Posterior vena cava (tissue), 2 donors: Measurements from ENCODE around the gene PTPRCAP. TPM values are rescaled to one million over a fixed set of nuclear protein-coding genes. Genes with fewer than 3 reads are reported as not detected.

ENCODE experiments used
- DNase-seq: peaks from one replicate; pipeline ENCODE4 v3.0.0-alpha.2; 2020; ENCODE audit warnings: low spot score
- intact Hi-C, 2 donors: fragments of 100-400 bp; cut with DNase I; formaldehyde crosslinking; loops; one replicate each; pipeline versions ENCODE4 v1.14.1 to v1.14.2; 2022 to 2023
- total RNA-seq, 2 donors: library from RNA; stranded (reverse); fragmentation: NEBNext Ultra II Directional; extraction: Animal tissue kit (Norgen Biotek cat#: 25700); gene quantifications; one replicate each; pipeline ENCODE4 v1.2.1, GENCODE V29; 2021
- donor health status: DM: yes; HTN: yes; CAD: no.
- donor health status: DM: yes; HTN: yes; CAD: no.

The PTPRCAP gene
- total RNA-seq, 2 donors from 2014 or later, result 2.5 TPM

- intact Hi-C loops, result no loop called here
- no peak for DNase-seq
These were observed 10.7 kb upstream of the PTPRCAP start for GRCh38 chr11:67448220-67448609.

DNA sequence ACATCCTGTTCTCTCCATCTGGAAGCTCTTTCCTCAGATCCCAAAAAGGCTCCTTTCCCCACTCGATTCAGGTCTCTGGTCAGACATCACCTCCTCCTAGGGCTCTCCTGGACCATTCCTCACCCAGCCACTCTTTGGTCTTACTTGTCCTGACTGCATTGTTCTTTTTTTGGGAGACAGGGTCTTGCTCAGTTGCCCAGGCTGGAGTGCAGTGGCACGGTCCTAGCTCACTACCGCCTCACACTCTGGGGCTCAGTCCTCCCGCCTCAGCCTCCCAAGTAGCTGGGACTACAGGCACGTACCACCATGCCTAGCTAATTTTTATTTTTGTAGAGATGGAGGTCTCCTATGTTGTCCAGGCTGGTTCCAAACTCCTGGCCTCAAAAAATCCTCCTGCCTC lies 8.0 kb upstream of the PTPRCAP start:
- intact Hi-C loops, result no loop called here
- no peak for DNase-seq

DNA sequence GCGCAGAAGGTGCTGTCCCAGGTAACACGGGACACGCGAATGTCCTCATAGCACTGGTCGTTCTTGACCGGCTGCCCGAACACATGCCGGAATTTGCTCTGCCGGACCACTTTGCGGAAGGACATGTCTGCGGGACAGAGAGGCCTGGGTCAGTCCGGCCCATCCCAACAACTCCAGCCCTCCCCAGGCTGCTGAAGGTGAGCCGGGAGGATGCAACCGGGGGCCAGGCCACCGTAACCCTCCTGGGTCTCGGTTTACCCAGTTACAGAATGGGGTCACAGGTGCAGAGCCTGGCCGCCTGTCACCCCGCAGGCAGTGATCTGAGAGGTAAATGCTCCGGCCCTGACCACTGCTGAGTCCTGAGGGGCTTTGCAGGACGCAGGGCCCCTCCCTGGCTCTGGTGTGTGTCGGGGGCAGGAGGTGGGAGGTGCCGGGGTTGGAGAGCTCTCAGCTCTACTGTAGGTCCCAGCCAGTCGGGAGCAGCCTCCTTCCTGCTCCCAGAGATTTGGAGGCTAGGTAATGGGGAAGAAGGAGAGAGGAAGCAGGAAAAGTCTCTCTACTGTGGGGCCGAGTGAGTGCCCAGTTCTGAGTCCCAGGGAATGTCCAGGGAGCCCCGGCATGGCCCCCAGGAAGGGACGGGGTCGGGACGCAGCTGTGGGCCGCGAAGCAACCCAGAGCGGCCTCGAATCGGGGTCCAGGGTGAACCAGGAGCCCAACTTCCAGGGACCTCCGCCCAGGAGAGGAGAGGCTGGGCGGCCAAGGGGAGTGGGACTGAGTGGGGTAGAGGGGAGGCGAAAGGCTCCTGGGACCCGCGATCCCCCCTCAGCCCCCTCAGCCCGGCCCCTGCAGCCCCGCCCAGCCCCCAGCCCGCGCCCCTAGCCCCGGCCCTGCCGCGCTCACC lies 5.3 kb upstream of the PTPRCAP start:
- no peak for DNase-seq
- intact Hi-C loops, result no loop called here

GRCh38 chr11:67441731-67442351 lies 4.4 kb upstream of the PTPRCAP start:
- intact Hi-C loops, result no loop called here

GRCh38 chr11:67441098-67441563 lies 3.6 kb upstream of the PTPRCAP start:
- intact Hi-C loops, result no loop called here
- DNase-seq, result peak; percentile 79

More at GRCh38 chr11:67441731-67442351, 4.4 kb upstream of the PTPRCAP start:
- DNase-seq, result peak; percentile 81

DNA sequence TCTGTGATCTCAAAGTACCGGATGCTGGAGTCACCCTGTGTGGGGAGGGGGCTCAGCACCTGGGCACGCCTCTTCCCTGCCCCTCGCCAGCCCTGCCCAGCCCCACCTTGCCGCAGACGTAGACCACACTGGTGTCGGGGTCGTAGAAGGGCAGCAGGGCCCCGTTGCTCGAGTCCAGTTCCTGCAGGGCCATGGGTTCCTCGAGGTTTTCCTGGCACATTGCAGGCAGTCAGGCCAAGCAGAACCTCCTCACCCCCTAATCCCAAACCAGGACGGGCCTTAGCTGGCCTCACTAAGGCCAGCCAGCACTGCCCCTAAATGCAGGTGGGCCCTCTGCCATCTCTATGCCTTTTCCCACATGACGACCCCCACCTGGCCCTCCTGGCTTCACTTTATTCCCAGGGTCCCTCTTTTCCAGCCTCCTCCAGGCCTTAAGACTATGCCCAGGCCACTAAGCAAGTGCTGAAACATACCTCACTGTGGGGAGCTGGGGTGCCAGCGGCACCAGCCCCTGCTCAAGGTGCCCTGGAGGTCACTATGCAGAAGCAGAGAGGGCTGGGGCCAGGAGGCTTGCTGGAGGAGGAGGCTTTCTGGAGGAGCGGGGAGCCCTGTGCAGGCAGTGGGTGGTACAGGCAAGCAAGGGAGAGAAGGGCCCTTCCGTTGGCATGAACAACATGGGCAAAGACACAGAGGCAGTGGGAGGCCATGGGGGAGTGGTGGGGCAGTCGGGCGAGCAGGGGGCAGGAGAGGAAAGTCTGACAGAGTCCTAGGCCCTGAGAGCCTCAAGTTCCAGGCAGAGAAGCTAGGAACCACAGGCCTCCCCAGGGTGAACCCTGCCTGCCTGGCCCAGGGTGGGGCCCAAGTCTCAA lies 3.0 kb upstream of the PTPRCAP start:
- DNase-seq, result no peak
- intact Hi-C loops, result no loop called here

DNA sequence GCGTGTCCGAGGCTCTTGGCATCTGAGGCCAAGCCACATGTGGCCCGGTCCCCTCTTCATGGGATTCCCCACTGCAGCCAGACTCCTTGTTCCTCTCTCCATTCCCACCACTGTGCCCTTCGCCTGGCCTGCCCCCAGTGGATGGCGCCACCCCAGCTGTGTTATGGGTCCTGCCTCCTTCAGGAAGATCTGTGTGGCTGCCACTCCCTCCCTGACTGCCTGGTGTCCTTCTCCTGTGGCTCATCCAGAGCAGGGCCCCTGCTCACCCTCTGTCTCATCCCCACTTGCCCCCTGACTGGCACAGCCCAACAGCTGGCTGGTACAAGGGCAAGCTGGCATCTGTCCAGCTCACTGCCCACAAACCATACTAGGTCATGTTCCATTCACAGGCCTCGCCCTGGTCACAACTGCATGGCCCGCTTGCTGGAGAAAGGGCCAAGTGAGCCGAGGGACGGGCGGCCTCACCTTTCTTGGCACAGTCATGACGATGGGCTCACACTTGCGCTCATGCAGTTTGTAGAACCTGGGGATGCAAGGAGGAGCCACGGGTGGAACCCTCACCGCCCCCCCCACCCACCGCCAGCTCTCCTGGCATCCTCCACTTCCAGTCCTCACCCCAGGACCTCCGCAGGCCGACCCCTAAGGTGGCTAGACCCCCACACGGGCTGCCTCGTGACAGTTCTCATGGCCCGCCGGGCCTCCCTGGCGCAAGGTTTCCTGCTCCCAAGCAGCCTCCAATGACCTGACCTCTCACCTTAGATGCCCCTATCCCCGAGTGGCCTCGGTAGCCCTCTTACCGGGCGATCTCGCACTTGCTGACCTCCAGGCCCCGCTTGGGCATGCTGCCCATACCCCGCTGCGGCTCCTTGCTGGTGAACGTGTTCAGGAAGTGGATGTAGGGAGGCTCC lies 2.1 kb upstream of the PTPRCAP start:
- no peak for DNase-seq
- intact Hi-C loops, result no loop called here

GRCh38 chr11:67438158-67438902 lies 848 bp upstream of the PTPRCAP start:
- DNase-seq, result peak; percentile 71
- intact Hi-C loops, result no loop called here

- intact Hi-C loops, result no loop called here
- no peak for DNase-seq
These were observed 301 bp upstream of the PTPRCAP start for GRCh38 chr11:67437809-67438157.

DNA sequence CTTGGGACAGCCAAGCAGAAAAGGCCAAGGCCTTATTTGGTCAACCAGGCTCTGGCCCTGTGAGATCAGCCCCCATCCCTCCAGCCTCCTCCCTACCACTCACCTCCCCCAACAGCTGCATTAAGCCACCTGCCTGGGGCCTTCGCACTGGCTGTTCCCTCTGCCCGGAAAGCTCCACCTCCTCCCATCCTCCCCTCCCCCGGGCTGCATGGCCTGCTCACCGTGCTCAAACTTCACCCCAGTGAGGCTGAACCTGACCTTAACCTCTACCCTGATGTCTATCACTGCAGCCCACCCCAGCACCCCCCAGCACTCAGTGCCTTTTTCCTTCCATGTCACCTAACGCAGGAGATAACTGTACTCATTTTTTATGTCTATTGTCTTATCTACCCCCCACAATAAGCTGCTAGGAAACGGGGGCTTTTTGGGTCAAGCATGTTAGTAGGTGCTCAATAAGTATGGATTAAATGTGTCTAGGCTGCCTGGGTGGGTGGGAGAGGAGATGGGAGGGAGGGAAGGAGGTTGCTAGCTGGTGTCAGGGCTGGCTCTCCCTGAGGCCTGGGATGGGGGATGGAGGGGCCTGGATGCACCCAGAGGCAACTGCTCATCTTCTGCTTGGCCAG lies 912 bp downstream of the PTPRCAP start:
- intact Hi-C loops, result no loop called here
- DNase-seq, result no peak

DNA sequence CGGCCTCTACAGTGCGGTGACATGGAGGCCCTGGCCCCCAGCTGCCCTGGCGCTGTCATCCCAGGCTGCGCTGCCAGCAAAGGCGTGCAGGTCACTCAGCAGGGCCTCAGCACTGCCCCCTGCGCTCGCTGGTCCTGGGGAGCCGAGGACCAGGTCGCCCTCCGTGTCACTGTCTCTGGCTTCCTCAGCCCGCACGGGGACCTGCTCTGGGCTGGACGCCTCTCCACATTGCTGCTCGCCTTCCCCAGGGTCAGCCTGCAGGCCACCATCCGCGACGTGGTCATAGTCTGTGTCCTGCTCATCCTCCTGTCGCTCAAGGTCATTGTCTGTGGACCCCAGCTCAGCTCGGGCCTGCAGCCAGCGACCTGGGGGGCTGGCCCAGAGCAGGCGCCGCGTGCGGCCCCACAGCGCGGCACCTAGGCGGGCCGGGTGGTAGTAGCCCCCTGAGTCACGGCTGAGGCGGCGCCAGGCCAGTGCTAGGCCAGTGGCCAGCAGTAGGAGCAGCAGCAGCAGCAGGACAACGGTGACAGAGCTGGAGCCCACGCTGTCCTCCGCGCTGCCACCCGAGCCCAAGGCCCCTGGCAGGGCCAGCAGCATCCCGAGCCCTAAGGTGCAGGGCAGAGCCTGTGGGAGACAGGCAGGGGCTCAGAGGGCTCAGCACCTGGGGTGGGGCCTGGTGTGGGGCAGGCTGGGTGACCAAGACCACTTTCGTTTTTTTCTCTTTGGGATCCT lies 1.6 kb downstream of the PTPRCAP start:
- DNase-seq, result no peak
- intact Hi-C loops, result no loop called here

DNA sequence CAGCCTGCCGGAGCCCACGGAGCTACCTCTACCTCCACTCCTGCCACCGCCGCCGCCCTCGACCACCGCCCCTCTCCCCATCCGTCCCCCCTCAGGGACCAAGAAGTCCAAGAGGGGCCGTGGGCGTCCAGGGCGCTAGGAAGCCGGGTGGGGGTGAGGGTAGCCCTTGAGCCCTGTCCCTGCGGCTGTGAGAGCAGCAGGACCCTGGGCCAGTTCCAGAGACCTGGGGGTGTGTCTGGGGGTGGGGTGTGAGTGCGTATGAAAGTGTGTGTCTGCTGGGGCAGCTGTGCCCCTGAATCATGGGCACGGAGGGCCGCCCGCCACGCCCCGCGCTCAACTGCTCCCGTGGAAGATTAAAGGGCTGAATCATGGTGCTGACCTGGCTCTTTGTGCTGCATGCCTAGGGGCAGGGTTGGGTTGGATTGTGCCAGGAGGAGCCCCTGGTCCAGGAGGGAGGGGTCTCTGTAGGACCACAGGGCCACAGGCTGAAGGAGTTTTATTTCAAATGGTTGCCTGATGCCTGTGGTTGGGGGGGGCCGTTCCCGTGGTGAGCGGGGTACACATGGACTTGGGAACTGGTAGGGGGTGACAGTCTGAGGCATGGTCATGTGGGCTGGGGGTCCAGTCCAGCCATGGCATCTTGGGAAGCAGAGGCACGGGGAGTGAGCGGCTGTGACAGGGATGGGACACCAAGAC lies 2.3 kb downstream of the PTPRCAP start:
- intact Hi-C loops, result no loop called here
- no peak for DNase-seq

DNA sequence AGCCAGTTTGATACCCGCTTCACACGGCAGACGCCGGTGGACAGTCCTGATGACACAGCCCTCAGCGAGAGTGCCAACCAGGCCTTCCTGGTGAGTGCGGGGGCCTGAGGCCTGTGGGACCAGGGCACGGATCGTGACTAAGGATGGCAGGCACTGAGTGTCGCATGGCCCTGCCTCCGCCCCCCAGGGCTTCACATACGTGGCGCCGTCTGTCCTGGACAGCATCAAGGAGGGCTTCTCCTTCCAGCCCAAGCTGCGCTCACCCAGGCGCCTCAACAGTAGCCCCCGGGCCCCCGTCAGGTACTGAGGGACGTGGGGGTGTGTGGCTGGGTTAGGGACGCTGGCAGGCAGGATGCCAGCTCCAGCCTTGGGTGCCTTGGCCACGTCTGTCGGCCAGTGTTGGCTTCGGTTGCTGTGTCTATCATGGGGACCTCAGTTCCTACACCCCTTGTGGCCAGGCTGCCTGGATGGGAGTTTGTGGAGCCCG lies 3.0 kb downstream of the PTPRCAP start:
- DNase-seq, result no peak
- intact Hi-C loops, result no loop called here

DNA sequence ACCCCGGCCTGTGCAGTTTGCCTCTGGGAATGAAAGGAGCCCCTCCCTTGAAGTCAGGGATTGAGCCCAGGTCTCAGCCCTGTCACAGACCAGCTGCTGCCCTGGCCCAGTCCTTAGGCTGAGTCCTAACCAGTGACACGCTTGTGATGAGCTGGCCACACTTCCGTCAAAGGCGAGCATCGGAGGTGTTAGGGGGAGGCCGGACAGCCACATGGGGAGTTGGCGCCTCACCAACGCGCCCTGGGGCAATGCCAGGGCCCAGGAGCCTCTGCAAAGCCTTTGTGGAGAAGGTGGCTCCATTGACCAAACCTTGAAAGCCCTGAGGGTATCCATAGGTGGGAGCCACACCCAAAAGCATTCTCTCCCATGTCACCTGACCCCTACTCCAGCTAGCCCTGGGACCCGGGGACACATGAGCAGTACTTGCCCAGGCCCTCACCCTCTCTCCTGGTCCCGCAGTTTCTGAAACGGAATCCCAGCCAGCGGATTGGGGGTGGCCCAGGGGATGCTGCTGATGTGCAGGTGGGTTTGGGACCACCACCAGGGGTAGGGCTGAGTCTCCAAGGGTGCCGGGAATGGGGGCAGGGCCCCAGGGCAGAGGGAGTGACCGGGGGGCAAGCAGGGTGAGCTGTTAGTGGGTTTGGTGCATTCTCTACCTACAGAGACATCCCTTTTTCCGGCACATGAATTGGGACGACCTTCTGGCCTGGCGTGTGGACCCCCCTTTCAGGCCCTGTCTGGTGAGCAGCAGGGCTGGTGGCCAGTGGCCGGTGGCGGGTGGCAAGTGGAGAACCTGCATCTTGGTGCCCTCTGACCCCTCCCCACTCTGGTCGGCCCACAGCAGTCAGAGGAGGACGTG lies 3.7 kb downstream of the PTPRCAP start:
- intact Hi-C loops, result no loop called here
- no peak for DNase-seq

- intact Hi-C loops, result no loop called here
- no peak for DNase-seq
These were observed 4.7 kb downstream of the PTPRCAP start for GRCh38 chr11:67432655-67433349.
